A673 (cell line): Measurements from ENCODE around the gene STIM1. TPM values are rescaled to one million over a fixed set of nuclear protein-coding genes. Genes with fewer than 3 reads are reported as not detected.
"Not testable (repeated sequence)": the region's sequence is repeated elsewhere in the genome, so short reads cannot be mapped to it uniquely, and the experiment has no call there.

Experiments
- BruUV-seq: library from RNA; stranded (reverse); fragments of 400-500 nt; replicated peaks from 2 replicates; lab custom pipeline; 2021; lab: Mats Ljungman, UMichigan
- CTCF ChIA-PET: fragments of 300-600 bp; sonication (Branson Sonifier 250); formaldehyde crosslinking; loops from one replicate; lab custom pipeline; 2022; ENCODE audit warnings: antibody characterized with exemption; lab: Charles Lee
- POLR2A ChIA-PET: fragments of 300-600 bp; sonication (Branson Sonifier 250); formaldehyde crosslinking; loops from one replicate; lab custom pipeline; 2022; ENCODE audit warnings: antibody characterized with exemption; ENCODE audit not compliant: low non-redundant PET; lab: Charles Lee
- DNase-seq: peaks from one replicate; pipeline ENCODE4 v3.0.0-alpha.2; 2015; ENCODE audit warnings: low spot score
- H3K27ac ChIP-seq: fragments of 200-600 bp; sonication (generic); 2 replicates; pipeline ENCODE4 v1.5.1; 2016; ENCODE audit warnings: mixed run types, low read depth, mild to moderate bottlenecking, mixed read lengths, antibody characterized with exemption, low read length; ENCODE audit not compliant: poor library complexity, severe bottlenecking
- H3K27me3 ChIP-seq: fragments of 200-600 bp; sonication (generic); replicated peaks from 2 replicates; pipeline ENCODE4 v1.6.1; 2017; ENCODE audit warnings: mixed run types, low read depth, mild to moderate bottlenecking, mixed read lengths, antibody characterized with exemption, low read length; ENCODE audit not compliant: insufficient read depth, poor library complexity
- H3K36me3 ChIP-seq: fragments of 200-600 bp; sonication (generic); 2 replicates; pipeline ENCODE4 v1.6.1; 2016; ENCODE audit warnings: mixed run types, mild to moderate bottlenecking, mixed read lengths, antibody characterized with exemption, low read length; ENCODE audit not compliant: insufficient read depth, poor library complexity, severe bottlenecking
- H3K4me1 ChIP-seq: fragments of 200-600 bp; sonication (generic); 2 replicates; pipeline ENCODE4 v1.6.1; 2017; ENCODE audit warnings: mixed run types, mild to moderate bottlenecking, mixed read lengths, antibody characterized with exemption, low read length; ENCODE audit not compliant: insufficient read depth, poor library complexity, severe bottlenecking
- H3K4me3 ChIP-seq: fragments of 200-600 bp; sonication (generic); 2 replicates; pipeline ENCODE4 v1.5.1; 2016; ENCODE audit warnings: low read depth, mixed run types, mild to moderate bottlenecking, mixed read lengths, low read length; ENCODE audit not compliant: poor library complexity, severe bottlenecking
- H3K9me3 ChIP-seq: fragments of 200-600 bp; sonication (generic); 2 replicates; pipeline ENCODE4 v1.6.1; 2016; ENCODE audit warnings: mixed run types, low read depth, mild to moderate bottlenecking, mixed read lengths, antibody characterized with exemption, low read length; ENCODE audit not compliant: poor library complexity, severe bottlenecking
- EZH2 ChIP-seq: fragments of 200-600 bp; sonication (generic); IDR thresholded peaks from 2 replicates; pipeline ENCODE4 v1.6.1; 2017; ENCODE audit warnings: borderline replicate concordance, low read depth, mild to moderate bottlenecking, mixed read lengths, antibody characterized with exemption, low read length; ENCODE audit not compliant: poor library complexity, severe bottlenecking
- intact Hi-C: fragments of 100-400 bp; cut with micrococcal nuclease; formaldehyde crosslinking; loops from one replicate; pipeline ENCODE4 v1.10.0; 2022; ENCODE audit not compliant: unreplicated experiment
- total RNA-seq: library from RNA; stranded (reverse); gene quantifications from 2 replicates; pipeline ENCODE4 v1.2.3, GENCODE V29; 2021
- TF ChIP-seq, protein P1 (sequence below): fragments of 300-800, 200-600 bp; sonication (generic); conservative IDR thresholded peaks from 2 replicates; pipeline ENCODE4 v1.5.1; 2017; ENCODE audit warnings: low read depth, mild to moderate bottlenecking, antibody characterized with exemption, low read length, moderate library complexity, mixed read lengths

Gene STIM1
- total RNA-seq, 1 experiment from 2014 or later, result 14.2 TPM

DNA sequence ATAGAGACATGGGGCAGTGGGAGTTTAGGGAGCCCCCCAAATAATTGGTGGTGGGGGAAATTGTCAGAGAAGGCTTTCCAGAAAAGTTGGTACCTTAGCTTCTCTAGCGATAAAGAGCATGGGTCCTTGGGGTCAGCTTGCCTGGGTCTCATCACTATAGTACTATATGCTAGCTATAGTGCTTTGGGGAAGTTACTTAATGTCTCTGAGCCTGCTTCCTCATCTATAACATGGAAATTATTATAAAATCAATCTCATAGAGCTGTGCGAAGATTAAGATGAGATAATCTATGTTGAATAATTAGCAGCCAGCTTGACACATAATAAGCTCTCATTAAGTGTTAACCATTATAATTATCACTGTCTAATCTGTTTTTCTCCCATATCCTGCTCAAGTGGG is 41.2 kb downstream of the STIM1 start:
- no TSS peak for BruUV-seq
- H3K27me3 ChIP-seq, result no peaks in the 10 kb centered on the region
- no peak overlapping the region for H3K27ac ChIP-seq
- CTCF ChIA-PET, result no interaction called here
- DNase-seq, result no peak
- POLR2A ChIA-PET, result interaction anchor here (0.6 kb wide), 1 partner anchor 203 kb away, joined by 4 read pairs; no protein-coding TSS in a partner anchor
- no peaks in the 10 kb centered on the region for H3K9me3 ChIP-seq
- TF ChIP-seq EZH2, result no peak
- TF ChIP-seq, protein P1, sequence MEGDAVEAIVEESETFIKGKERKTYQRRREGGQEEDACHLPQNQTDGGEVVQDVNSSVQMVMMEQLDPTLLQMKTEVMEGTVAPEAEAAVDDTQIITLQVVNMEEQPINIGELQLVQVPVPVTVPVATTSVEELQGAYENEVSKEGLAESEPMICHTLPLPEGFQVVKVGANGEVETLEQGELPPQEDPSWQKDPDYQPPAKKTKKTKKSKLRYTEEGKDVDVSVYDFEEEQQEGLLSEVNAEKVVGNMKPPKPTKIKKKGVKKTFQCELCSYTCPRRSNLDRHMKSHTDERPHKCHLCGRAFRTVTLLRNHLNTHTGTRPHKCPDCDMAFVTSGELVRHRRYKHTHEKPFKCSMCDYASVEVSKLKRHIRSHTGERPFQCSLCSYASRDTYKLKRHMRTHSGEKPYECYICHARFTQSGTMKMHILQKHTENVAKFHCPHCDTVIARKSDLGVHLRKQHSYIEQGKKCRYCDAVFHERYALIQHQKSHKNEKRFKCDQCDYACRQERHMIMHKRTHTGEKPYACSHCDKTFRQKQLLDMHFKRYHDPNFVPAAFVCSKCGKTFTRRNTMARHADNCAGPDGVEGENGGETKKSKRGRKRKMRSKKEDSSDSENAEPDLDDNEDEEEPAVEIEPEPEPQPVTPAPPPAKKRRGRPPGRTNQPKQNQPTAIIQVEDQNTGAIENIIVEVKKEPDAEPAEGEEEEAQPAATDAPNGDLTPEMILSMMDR, result no peak
- no peak overlapping the region for H3K4me3 ChIP-seq
- no peaks in the 10 kb centered on the region for H3K36me3 ChIP-seq
- no peaks in the 10 kb centered on the region for H3K4me1 ChIP-seq
- intact Hi-C loops, result no loop called here

DNA sequence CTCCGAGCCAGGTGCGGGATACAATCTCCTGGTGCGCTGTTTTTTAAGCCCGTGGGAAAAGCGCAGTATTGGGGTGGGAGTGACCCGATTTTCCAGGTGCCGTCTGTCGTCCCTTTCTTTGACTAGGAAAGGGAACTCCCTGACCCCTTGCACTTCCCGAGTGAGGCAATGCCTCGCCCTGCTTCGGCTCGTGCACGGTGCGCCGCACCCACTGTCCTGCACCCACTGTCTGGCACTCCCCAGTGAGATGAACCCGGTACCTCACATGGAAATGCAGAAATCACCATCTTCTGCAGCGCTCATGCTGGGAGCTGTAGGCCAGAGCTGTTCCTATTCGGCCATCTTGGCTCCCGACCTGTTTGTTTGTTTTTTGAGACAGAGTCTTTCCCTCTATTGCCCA is 44.8 kb downstream of the STIM1 start:
- H3K27ac ChIP-seq, H3K27me3 ChIP-seq, CTCF ChIA-PET, H3K9me3 ChIP-seq, intact Hi-C loops, POLR2A ChIA-PET, H3K4me1 ChIP-seq, DNase-seq, H3K36me3 ChIP-seq, H3K4me3 ChIP-seq, BruUV-seq: not testable (repeated sequence)

DNA sequence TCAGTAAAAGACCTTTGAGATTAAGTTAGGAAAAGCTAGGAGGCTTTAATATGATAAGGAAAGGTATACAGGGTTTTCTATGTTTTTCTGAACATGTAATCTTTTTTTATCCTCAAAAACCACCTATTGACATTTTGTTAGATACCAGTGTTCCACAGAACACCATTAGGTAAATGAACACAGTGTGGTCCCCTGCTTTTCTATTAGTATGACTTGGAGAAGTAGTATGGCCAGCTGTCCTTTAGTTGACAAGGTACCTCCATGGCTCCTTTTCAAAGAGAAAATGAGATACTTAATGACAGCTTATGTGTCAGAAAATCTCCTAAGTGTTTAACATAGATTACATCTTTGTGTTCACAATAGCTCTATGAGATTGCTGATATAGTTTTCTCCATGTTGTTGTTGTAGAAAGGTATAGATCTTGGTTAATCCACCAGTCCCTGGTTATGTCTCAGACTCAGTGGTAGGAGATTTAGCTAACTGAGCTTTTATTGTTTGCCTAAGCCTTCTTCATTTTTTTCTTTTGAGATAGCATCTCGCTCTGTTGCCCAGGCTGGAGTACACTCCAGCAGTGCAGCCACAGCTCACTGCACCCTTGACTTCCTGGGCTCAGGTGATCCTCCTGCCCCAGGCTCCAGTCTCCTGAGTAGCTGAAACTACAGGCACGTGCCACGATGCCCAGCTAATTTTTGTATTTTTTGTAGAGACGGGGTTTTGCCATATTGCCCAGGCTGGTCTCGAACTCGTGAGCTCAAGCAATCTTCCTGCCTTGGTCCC is 46.0 kb downstream of the STIM1 start:
- no peaks in the 10 kb centered on the region for H3K36me3 ChIP-seq
- no peaks in the 10 kb centered on the region for H3K4me1 ChIP-seq
- no peaks in the 10 kb centered on the region for H3K27me3 ChIP-seq
- H3K27ac ChIP-seq, result no peak overlapping the region
- POLR2A ChIA-PET, result no interaction called here
- BruUV-seq, result no TSS peak
- TF ChIP-seq EZH2, result no peak
- TF ChIP-seq, protein P1, result no peak
- no peaks in the 10 kb centered on the region for H3K9me3 ChIP-seq
- CTCF ChIA-PET, result no interaction called here
- no peak for DNase-seq
- H3K4me3 ChIP-seq, result no peak overlapping the region
- intact Hi-C loops, result no loop called here

DNA sequence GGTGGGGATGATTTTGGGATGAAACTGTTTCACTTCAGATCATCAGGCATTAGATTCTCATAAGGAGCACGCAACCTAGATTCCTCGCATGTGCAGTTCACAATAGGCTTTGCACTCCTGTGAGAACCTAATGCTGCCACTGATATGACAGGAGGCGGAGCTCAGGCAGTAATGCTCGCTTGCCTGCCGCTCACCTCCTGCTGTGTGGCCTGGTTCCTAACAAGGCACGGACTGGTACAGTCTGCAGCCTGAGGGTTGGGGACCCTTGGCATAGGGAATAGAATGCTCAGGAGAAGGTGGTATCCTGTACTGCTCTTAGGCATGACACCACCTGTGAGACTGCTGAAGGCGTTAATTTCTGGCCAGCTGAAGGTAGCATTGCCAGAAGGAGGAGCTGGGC is 47.0 kb downstream of the STIM1 start:
- TF ChIP-seq, protein P1, result no peak
- no peak for TF ChIP-seq EZH2
- no peak overlapping the region for H3K27ac ChIP-seq
- H3K27me3 ChIP-seq, result no peaks in the 10 kb centered on the region
- no peaks in the 10 kb centered on the region for H3K4me1 ChIP-seq
- intact Hi-C loops, result no loop called here
- no peak overlapping the region for H3K4me3 ChIP-seq
- DNase-seq, result no peak
- ChIA-PET POLR2A (no interaction called here), CTCF (no interaction called here)
- H3K36me3 ChIP-seq, result no peaks in the 10 kb centered on the region
- no TSS peak for BruUV-seq
- no peaks in the 10 kb centered on the region for H3K9me3 ChIP-seq
